AG10803 (cell line): ENCODE measurements around the gene DDX1.

Experiments
- DNase-seq: peaks from one replicate; pipeline ENCODE4 v3.0.0; 2010; ENCODE audit warnings: low read depth
- H3K4me3 ChIP-seq: 2 replicates; pipeline ENCODE4 v1.5.1; 2011; ENCODE audit warnings: mild to moderate bottlenecking, low read length, control low read depth
- CTCF ChIP-seq: conservative IDR thresholded peaks from 2 replicates; pipeline ENCODE4 v1.5.1; 2011; ENCODE audit warnings: mild to moderate bottlenecking, low read length, control low read depth, inconsistent platforms

DDX1 gene

GRCh38 chr2:15622614-15623480 lies 31.2 kb downstream of the DDX1 start:
- no peak for DNase-seq
- H3K4me3 ChIP-seq: no peak overlapping the region
- no peak for TF ChIP-seq CTCF

- no peak overlapping the region for H3K4me3 ChIP-seq
- DNase-seq: no peak
- no peak for TF ChIP-seq CTCF
These were observed 31.8 kb downstream of the DDX1 start for GRCh38 chr2:15623481-15623796.

- no peak for TF ChIP-seq CTCF
- DNase-seq: no peak
- H3K4me3 ChIP-seq: no peak overlapping the region
These were observed 32.4 kb downstream of the DDX1 start for GRCh38 chr2:15623898-15624541.

GRCh38 chr2:15624903-15625302 lies 33.2 kb downstream of the DDX1 start:
- TF ChIP-seq CTCF: no peak
- no peak overlapping the region for H3K4me3 ChIP-seq

GRCh38 chr2:15625344-15626036 lies 33.8 kb downstream of the DDX1 start:
- no peak for TF ChIP-seq CTCF
- no peak overlapping the region for H3K4me3 ChIP-seq
- DNase-seq: no peak

More at GRCh38 chr2:15624903-15625302, 33.2 kb downstream of the DDX1 start:
- no peak for DNase-seq

- DNase-seq: no peak
- no peak overlapping the region for H3K4me3 ChIP-seq
- no peak for TF ChIP-seq CTCF
These were observed 34.5 kb downstream of the DDX1 start for GRCh38 chr2:15626126-15626525.

GRCh38 chr2:15626967-15627366 lies 35.3 kb downstream of the DDX1 start:
- no peak for DNase-seq
- no peak for TF ChIP-seq CTCF
- H3K4me3 ChIP-seq: no peak overlapping the region
